GM18507 (cell line): ENCODE results near the gene MAP4K2.

Source experiments
- DNase-seq: peaks from one replicate; pipeline ENCODE4 v3.0.0; 2011; ENCODE audit warnings: low read depth; ENCODE audit not compliant: insufficient read length; ENCODE audit errors: extremely low spot score
- FAIRE-seq: peaks from 2 replicates; lab custom pipeline; 2011; peaks lifted over from hg19 to GRCh38; lab: Jason Lieb, UNC

The MAP4K2 gene

DNA sequence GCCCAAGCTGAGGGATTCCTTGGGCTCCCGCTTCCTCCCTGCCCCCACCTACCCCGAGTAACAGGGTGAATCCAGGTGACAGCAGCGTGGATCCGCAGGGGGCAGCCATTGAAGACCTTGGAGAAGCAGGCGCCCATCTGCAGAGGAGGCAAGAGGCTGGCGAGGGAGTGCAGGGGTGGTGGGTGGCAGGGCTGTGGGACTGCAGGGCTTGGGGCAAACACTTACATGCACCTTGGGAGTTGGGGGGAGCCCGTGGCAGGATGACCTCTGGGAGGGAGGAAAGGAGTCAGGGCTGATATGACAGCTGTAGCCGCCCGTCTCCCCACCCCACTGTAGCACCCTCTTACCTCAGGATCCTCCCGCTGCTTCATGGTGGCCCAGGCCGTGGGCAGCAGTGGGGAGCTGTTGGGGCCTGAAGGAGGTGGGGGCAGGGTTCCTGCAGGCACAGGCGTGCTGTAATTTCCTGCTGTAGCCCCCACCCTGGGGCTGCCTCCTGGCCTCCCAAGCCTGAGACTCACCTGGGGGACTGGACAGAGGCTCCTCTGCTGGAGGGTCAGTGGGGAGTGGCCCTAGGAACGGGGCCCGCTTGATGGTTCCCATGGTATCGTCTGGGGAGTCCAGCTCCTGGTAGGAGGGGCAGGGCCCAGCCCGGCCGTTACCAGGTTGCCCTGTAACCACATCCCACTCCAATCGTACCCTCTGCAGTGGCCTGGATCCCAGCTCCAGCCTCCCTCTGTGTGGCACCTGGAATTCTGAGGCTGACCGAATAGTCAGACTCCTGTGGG, 6.1 kb downstream of the MAP4K2 start:
- DNase-seq (no peak), FAIRE-seq (no peak)

- DNase-seq, result no peak
- FAIRE-seq, result no peak
Measured at GRCh38 chr11:64796047-64796756, 6.8 kb downstream of the MAP4K2 start.

DNA sequence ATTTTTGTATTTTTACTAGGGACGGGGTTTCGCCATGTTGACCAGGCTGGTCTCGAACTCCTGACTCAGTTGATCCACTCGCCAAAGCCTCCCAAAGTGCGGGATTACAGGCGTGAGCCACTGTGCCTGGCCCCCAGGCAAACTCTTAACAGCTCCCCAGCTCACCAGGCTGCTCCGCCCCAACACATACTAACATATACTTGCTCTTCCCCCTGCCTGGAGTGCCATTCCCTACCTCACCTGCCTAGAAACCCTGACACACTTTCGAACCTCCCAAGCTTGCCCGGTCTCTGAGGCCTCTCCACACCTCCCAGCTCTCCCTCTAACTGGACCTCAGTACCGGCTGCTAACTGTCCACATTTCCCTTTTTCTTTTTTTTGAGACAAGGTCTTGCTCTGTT, 8.5 kb downstream of the MAP4K2 start:
- DNase-seq (no peak), FAIRE-seq (no peak)

GRCh38 chr11:64793271-64794160, 9.5 kb downstream of the MAP4K2 start:
- no peak for FAIRE-seq

DNA sequence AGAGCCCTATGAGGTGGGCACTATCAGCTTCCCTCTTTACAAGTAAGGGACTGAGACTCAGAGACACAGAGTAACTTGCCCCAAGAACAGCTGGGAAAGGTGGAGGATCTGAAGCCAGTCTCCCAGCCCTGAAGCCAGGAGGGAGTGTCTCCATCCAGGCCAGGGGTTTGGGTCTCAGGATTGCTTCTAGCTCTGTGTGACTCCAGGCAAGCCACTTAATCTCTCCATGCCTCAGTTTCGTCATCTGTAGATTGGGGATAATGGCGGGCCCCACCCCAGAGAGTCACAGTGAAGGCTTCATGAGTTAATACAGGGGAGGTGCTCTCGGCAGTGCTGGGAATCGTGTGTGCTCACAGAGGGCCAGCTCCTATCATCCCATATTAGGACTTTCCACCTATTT, 10.5 kb downstream of the MAP4K2 start:
- FAIRE-seq, result no peak
- no peak for DNase-seq

More at GRCh38 chr11:64793271-64794160, 9.5 kb downstream of the MAP4K2 start:
- no peak for DNase-seq

GRCh38 chr11:64791781-64792291, 11.2 kb downstream of the MAP4K2 start:
- DNase-seq (no peak), FAIRE-seq (no peak)

- FAIRE-seq (no peak), DNase-seq (no peak)
Measured at GRCh38 chr11:64790205-64791095, 12.6 kb downstream of the MAP4K2 start.

DNA sequence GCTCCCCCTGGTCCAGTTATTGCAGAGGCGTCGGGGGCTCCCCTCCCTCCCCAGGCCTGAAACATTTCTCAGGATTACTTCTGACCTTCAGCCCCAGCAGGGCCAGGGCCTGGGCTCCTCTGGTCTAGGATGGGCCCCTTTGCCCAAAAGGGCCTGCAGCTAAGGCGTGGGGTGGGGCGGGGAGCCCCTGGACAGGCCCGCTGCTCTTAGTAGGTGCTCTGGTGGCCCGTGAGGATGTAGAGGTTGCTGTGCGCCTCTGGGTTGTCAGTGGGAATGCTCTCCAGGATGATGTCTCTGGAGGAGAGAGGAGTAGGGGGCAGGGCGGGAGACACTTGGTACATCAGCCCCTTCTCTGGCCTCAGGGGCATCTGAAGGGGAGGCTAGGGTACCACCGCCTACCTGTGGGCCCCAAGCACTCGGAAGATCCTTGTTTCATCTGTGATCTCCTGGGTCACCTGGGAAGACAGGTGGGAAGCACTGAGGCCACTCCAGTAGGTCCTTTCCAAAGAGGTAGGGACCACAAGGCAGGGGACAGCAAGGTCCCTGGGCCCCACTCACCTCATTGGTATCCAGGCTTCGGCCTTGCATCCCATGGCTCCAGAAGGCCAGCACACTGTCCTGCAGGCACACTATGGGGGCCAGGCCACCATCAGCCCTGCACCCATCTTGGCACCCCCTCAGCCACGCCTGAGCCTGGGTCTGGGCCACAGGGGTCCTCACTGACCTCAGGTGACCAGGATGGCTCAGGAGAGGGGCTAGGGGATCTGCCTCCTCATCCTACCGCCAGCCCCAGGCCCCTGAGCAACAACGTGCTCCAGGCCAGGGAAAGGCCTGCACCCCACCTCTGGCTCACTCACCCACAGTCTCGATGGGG, 13.4 kb downstream of the MAP4K2 start:
- no peak for DNase-seq
- FAIRE-seq, result no peak

GRCh38 chr11:64788321-64789215, 14.4 kb downstream of the MAP4K2 start:
- DNase-seq, result no peak
- FAIRE-seq, result no peak

DNA sequence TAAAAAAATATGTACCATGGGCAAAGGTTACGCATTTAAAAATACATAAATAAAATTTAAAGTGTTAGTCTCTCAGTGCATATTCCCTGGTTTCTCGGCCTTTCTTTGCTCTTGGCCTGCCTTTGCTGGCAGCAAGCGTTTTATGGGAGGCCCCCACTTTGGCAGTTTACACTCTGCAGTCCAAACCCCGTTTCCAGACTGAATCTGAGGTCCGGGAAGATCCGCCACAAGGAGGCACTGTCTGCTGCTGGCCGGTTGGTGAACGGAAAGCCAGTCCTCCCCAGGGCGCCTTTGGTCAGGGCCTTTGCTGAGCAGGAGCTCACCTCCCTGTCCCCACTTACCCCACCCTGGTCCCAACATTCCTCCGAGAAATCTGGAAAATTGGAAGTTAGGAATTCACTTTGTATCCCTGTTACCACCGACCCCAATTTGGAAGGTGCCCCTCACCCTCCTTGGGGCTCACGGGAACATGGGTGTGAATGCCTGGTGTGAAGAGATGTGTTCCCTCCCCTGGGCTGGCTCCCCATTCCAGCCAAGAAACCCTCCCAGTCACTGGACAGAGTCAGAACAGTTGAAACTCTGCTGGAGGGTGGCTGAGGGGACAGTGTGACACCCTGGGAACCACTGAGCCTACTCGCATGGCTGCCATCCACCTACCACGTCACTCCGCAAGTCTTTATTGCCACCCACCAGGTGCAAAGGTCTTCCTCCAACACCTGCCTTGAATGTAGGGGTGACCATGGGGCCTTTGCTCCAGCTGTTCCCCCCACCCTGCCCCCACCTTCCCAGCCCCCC, 15.3 kb downstream of the MAP4K2 start:
- FAIRE-seq (peak; percentile 80), DNase-seq (peak; percentile 63)

GRCh38 chr11:64786308-64786707, 16.7 kb downstream of the MAP4K2 start:
- FAIRE-seq (no peak), DNase-seq (no peak)

DNA sequence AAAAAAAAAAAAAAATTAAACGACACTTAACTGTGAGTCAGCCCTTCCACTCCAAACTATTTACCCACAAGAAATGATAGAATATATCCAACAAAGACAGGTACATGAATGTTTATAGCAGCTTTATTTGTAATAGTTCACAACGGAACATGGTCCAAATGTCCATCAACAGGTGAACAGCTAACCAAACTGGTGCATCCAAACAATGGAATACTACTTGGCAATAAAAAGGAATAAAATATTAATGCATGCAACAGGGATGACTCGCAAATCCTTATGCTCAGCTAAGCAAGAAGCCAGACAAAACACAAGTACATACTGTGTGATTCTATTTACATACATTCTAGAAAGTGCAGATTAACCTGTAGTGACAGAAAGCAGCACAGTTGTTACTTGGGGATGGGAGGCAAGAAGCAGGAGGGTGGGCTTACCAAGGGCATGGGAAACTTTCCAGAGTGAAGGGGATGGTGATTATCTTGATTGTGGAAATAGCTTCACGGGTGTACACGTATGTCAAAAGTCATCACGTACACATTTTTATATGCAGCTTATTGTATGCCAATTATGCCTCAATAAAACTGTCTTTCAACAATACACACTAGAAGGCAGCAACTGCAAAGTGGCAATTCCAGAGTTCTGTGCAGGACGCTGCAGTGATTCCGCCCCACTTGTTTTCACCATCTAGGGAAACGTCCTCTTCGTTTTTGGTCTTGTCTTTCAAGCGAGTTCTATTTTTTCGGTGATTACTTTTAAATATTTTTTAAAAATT, 18.0 kb downstream of the MAP4K2 start:
- FAIRE-seq, result no peak
- no peak for DNase-seq

- FAIRE-seq (peak; percentile 99), DNase-seq (peak; percentile 91)
Measured at GRCh38 chr11:64778473-64779298, 24.3 kb downstream of the MAP4K2 start, which contains the start of gene SF1. Gene SF1 (minus strand): TSS chr11:64778542. CDS start chr11:64778392, 150 bp downstream.

DNA sequence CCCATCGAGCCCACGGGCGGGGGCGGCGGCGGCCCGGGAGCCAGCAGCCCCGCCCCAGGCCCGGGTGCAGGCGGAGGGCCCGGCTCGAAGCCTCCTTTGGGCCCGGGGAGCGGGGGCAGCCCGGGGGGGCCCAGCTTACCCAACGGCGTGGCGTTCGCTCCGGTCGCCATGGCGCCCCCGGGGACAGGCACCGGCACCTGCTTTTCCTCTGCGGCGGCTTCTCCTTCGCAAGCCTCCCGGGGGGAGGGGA, 24.9 kb downstream of the MAP4K2 start:
- no peak for FAIRE-seq
- DNase-seq, result no peak
